ES-I3 (cell line): Measurements from ENCODE around the gene RRP8.

Experiments
- H3K36me3 ChIP-seq: 2 replicates; pipeline ENCODE4 v1.6.1; 2013; ENCODE audit warnings: mild to moderate bottlenecking, low read length, control low read depth, moderate library complexity; ENCODE audit not compliant: insufficient read depth
- H3K4me1 ChIP-seq: 2 replicates; pipeline ENCODE4 v1.6.1; 2013; ENCODE audit warnings: mild to moderate bottlenecking, control low read depth, low read length; ENCODE audit not compliant: insufficient read depth
- H3K9ac ChIP-seq: 2 replicates; pipeline ENCODE4 v1.6.1; 2013; ENCODE audit warnings: low read depth, mild to moderate bottlenecking, low read length, moderate library complexity
- H3K9me3 ChIP-seq: 2 replicates; pipeline ENCODE4 v1.6.1; 2013; ENCODE audit warnings: mild to moderate bottlenecking, low read length, moderate library complexity; ENCODE audit not compliant: control insufficient read depth, insufficient read depth

The RRP8 gene

GRCh38 chr11:6547177-6547576 is 56.2 kb downstream of the RRP8 start:
- no peaks in the 10 kb centered on the region for H3K4me1 ChIP-seq
- H3K9ac ChIP-seq: no peak overlapping the region
- H3K36me3 ChIP-seq: no peaks in the 10 kb centered on the region; the same call in 1 of the 2 replicates
- no peaks in the 10 kb centered on the region for H3K9me3 ChIP-seq

- Histone ChIP-seq H3K9me3 (no peaks in the 10 kb centered on the region), H3K4me1 (no peaks in the 10 kb centered on the region), H3K36me3 (no peaks in the 10 kb centered on the region; the same call in 1 of the 2 replicates), H3K9ac (no peak overlapping the region)
Observed at GRCh38 chr11:6546735-6547134, 56.7 kb downstream of the RRP8 start.

GRCh38 chr11:6545917-6546605 is 57.4 kb downstream of the RRP8 start:
- no peaks in the 10 kb centered on the region; the same call in 1 of the 2 replicates for H3K36me3 ChIP-seq
- no peak overlapping the region for H3K9ac ChIP-seq
- no peaks in the 10 kb centered on the region for H3K4me1 ChIP-seq
- no peaks in the 10 kb centered on the region for H3K9me3 ChIP-seq
